Esophagus squamous epithelium (tissue), 4 donors: Measurements from ENCODE around the gene P2RY13.

Source experiments
- CTCF ChIP-seq, 6 experiments: fragments of 450-650 bp in 4 of 6; fragments of 200-600 bp in 2 of 6; sonication (generic) in 2 of 6; IDR thresholded peaks; one replicate each; pipeline ENCODE4 v1.5.1; 2016 to 2019; ENCODE audit warnings: antibody characterized with exemption in 6 of 6, mild to moderate bottlenecking in 4 of 6, moderate library complexity in 4 of 6
- POLR2A ChIP-seq, 4 donors: fragments of 450-650 bp; IDR thresholded peaks; one replicate each; pipeline ENCODE4 v1.6.1; 2017; ENCODE audit warnings: antibody characterized with exemption in 4 of 4, mild to moderate bottlenecking in 4 of 4, moderate library complexity in 3 of 4

- TF ChIP-seq CTCF (IDR thresholded peaks at IDR 0.05) (no peak), POLR2A (IDR thresholded peaks at IDR 0.05) (no peak)
These were observed 16.4 kb downstream of the P2RY13 start for GRCh38 chr3:151312972-151313371.
